Psoas muscle (tissue), 8 donors: Measurements from ENCODE around the gene GHITM. TPM values are rescaled to one million over a fixed set of nuclear protein-coding genes. Genes with fewer than 3 reads are reported as not detected.
"Not testable (repeated sequence)": the region's sequence is repeated elsewhere in the genome, so short reads cannot be mapped to it uniquely, and the experiment has no call there.

ENCODE experiments used
- ATAC-seq, 4 donors: fragments of 200-7000 bp; cut with Tn5 transposase; one replicate each; pipeline ENCODE4 v1.9.1; 2020; ENCODE audit warnings: moderate library complexity in 3 of 4, mild to moderate bottlenecking in 2 of 4
- DNase-seq, 2 donors: peaks; one replicate each; pipeline ENCODE4 v3.0.0-alpha.2; 2020
- H3K27ac ChIP-seq: fragments of 200-600 bp; one replicate; pipeline ENCODE4 v1.8.0; 2022
- H3K27me3 ChIP-seq, 3 donors: fragments of 200-600 bp in 1 of 3; one replicate each; pipeline versions ENCODE4 v1.6.1 to v1.8.0; 2013 to 2022; ENCODE audit warnings: low read length in 2 of 3, mild to moderate bottlenecking in 2 of 3, moderate library complexity in 1 of 3; ENCODE audit not compliant: insufficient read depth in 3 of 3
- H3K36me3 ChIP-seq, 2 donors: fragments of 200-600 bp in 1 of 2; one replicate each; pipeline versions ENCODE4 v1.6.1 to v1.8.0; 2013 to 2022; ENCODE audit warnings: low read depth in 1 of 2, mild to moderate bottlenecking in 1 of 2, moderate library complexity in 1 of 2; ENCODE audit not compliant: insufficient read depth in 1 of 2
- H3K4me1 ChIP-seq: fragments of 200-600 bp; one replicate; pipeline ENCODE4 v1.8.0; 2022
- H3K4me3 ChIP-seq: fragments of 200-600 bp; one replicate; pipeline ENCODE4 v1.8.0; 2022; ENCODE audit warnings: mild to moderate bottlenecking
- H3K9me3 ChIP-seq: fragments of 200-600 bp; one replicate; pipeline ENCODE4 v1.8.0; 2022
- WGBS, 3 donors: extraction: QIAGEN DNeasy Blood & Tissue Kit; methylation state at CpG; one replicate each; pipeline versions ENCODE4 v1.1.6 to v1.1.7; 2013; 5-methylcytosine and 5-hydroxymethylcytosine counted together
- intact Hi-C, 2 donors: fragments of 100-400 bp; cut with DNase I; formaldehyde crosslinking; loops; one replicate each; pipeline versions ENCODE4 v1.11.0 to v1.14.2; 2022
- polyA plus RNA-seq, 3 donors: library from polyadenylated mRNA; stranded (reverse); fragments of 200-250 nt; gene quantifications; one replicate each; pipeline ENCODE4 v1.2.3, GENCODE V29; 2013
- total RNA-seq, 4 donors: library from RNA; stranded (reverse); fragmentation: NEBNext Ultra II Directional in 2 of 4; extraction: Animal tissue kit (Norgen Biotek cat#: 25700) in 2 of 4; gene quantifications; one replicate each; pipeline versions ENCODE4 v1.2.1 to v1.2.4, GENCODE V29; 2021 to 2023
- TF ChIP-seq, protein P1 (sequence below): fragments of 200-600 bp; IDR thresholded peaks from one replicate; pipeline ENCODE4 v1.8.0; 2022; ENCODE audit warnings: antibody characterized with exemption
- donor health status: healthy with polysubstance abuse.
- donor health status: DM: no; HTN: no; CAD: no; lungs with moderate emphysema.
- donor health status: Bipolar disorder and iron deficiency.
- donor health status: healthy.
- donor health status: DM: yes; HTN: yes; CAD: no.
- donor health status: DM: no; HTN: no; CAD: no.
- donor health status: DM: no; HTN: no; CAD: no.
- donor health status: DM: yes; HTN: yes; CAD: no.

Gene GHITM
- total and polyA plus RNA-seq, 7 donors: 230 to 633 (median 265) TPM

DNA sequence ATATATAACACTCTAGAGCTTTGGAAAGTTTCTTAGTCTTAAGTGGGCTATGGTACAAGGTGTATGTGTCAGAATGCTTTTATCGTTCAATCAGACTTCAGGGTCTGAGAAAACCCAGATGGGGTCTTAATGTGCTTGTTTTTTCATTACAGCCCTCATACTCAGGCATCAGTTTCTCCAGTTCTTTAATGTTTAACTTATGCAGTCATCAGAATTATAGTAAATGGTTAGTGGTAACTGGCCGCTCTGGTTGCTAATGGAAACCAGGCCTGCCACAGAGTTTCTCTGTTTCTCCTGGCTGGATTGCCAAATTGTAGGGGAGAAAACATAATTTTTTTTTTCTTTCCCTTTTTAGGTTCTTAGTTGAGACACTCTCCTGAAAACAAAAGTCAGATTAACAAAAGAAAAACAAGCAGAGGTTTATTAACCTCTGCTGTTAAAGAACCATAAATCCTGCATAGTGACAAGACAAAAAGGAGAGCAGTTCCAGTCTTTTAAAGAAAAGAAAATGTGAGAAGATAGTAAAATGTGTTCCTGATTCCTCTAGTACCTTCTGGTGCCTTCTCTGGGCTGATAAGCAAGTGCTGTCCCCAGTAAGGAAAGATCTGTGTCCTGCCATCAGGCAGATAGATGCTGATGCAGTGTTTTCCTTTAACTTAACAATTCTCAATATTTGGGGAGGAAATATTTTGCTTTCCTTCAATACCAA is 21.5 kb upstream of the GHITM start:
- no peaks in the 10 kb centered on the region for H3K4me1 ChIP-seq
- H3K27ac ChIP-seq: no peak overlapping the region
- intact Hi-C loops: no loop called here
- H3K27me3 ChIP-seq: peaks cover 0 to 5% (median 0%) of the 10 kb centered on the region in 3 donors
- no peak for ATAC-seq
- no peak overlapping the region for H3K4me3 ChIP-seq
- no peak for DNase-seq
- 73 to 86% (median 77%) methylated on average over 2 of the region's 2 CpGs for WGBS, 3 donors
- H3K36me3 ChIP-seq: no peaks in the 10 kb centered on the region
- TF ChIP-seq, protein P1, sequence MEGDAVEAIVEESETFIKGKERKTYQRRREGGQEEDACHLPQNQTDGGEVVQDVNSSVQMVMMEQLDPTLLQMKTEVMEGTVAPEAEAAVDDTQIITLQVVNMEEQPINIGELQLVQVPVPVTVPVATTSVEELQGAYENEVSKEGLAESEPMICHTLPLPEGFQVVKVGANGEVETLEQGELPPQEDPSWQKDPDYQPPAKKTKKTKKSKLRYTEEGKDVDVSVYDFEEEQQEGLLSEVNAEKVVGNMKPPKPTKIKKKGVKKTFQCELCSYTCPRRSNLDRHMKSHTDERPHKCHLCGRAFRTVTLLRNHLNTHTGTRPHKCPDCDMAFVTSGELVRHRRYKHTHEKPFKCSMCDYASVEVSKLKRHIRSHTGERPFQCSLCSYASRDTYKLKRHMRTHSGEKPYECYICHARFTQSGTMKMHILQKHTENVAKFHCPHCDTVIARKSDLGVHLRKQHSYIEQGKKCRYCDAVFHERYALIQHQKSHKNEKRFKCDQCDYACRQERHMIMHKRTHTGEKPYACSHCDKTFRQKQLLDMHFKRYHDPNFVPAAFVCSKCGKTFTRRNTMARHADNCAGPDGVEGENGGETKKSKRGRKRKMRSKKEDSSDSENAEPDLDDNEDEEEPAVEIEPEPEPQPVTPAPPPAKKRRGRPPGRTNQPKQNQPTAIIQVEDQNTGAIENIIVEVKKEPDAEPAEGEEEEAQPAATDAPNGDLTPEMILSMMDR: no peak
- no peaks in the 10 kb centered on the region for H3K9me3 ChIP-seq

DNA sequence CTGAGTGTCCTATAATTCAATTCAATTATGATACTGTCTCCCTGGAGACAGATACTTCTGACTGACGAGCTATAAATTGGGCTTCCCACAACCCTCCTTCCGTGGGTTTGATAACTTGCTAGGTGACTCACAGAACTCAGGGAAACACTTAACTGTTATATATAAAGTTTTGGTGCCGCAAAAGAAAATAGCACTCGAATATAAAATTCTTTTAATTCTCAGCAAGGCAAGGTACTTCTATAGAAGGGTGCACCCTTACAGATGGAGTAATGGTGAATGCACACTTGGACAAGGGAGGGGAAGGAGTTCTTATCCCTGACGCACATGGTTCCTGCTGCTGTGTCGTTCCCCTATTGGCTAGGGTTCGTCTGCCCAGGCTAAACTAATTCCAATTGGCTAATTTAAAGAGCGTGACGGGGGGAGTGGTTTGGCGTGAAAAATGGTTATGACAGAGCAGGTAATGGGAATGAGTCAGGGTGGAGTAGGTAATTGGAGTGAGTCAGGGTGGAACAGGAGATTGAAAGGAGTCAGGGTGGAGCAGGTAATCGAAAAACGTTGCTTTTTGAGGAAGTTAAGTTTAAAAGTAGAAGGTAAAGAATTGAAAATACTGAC is 20.8 kb upstream of the GHITM start:
- intact Hi-C loops: no loop called here
- Histone ChIP-seq H3K9me3 (no peaks in the 10 kb centered on the region), H3K36me3 (no peaks in the 10 kb centered on the region), H3K4me1 (no peaks in the 10 kb centered on the region), H3K27me3 (peaks cover 0 to 5% (median 0%) of the 10 kb centered on the region in 3 donors), H3K4me3 (no peak overlapping the region), H3K27ac (no peak overlapping the region)
- 73 to 77% (median 75%) methylated on average over 12 of the region's 12 CpGs for WGBS, 3 donors
- TF ChIP-seq, protein P1: no peak
- no peak for ATAC-seq
- DNase-seq: no peak

DNA sequence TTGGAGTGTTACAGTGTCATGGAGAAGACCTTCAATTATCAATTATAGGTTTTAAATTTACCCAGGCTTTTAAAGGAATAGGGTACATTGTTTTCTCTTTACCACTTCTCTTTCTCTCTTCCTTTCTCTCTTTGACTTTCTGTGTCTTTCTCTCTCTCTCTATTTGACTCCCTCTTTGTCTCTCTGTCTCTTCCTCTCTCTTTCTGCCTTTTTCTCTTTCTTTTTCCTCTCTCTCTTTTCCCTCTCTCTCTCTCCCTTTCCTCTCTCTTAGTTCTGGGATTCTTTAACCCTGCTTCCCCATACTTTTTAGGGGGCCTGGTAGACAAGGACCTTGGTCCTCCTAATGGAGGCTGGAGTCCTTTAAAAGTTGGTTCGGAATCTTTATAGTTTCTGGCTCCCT is 15.9 kb upstream of the GHITM start:
- DNase-seq (no peak), ATAC-seq (no peak)
- TF ChIP-seq, protein P1: no peak
- H3K27me3 ChIP-seq: peaks cover 0 to 4% (median 4%) of the 10 kb centered on the region in 3 donors
- H3K36me3 ChIP-seq: no peaks in the 10 kb centered on the region
- peaks cover 7% of the 10 kb centered on the region for H3K9me3 ChIP-seq
- 78 to 95% (median 91%) methylated on average over 1 of the region's 1 CpG for WGBS, 3 donors
- H3K27ac ChIP-seq: no peak overlapping the region
- intact Hi-C loops: no loop called here
- no peaks in the 10 kb centered on the region for H3K4me1 ChIP-seq
- no peak overlapping the region for H3K4me3 ChIP-seq

DNA sequence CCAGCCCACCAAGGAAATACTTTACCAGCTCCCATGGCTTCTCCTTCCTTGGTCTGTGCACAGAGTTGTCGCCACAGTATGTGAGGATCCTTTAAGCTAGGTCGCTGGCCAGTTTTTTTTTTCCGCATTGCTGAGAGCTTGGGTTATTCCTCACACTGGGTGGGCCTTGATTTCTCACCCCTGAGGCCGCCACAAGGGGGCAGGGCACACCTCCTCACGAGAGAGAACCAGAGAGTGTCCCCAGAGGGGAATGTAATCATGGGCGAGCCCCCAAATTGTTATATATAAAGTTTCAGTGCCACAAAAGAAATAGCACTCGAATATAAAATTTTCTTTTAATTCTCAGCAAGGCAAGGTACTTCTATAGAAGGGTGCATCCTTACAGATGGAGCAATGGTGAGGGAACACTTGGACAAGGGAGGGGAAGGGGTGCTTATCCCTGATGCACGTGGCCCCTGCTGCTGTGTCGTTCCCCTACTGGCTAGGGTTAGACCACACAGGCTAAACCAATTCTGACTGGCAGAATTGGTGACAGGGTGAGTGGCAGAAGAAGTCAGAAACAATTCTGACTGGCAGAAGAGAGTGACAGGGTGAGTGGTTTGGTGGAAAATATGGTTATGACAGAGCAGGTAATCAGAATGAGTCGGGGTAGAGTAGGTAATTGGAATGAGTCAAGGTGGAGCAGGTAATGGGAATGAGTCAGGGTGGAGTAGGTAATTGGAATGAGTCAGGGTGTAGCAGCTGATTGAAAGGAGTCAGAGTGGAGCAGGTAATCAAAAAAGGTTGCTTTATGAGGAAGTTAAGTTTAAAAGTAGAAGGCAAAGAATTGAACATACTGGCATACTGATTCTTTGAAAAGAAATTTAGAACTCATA is 13.2 kb upstream of the GHITM start:
- DNase-seq, H3K27me3 ChIP-seq, H3K9me3 ChIP-seq, H3K27ac ChIP-seq, ATAC-seq, H3K36me3 ChIP-seq, H3K4me3 ChIP-seq, intact Hi-C loops, H3K4me1 ChIP-seq: not testable (repeated sequence)
- WGBS, 3 donors: 77 to 79% (median 77%) methylated on average over 10 of the region's 10 CpGs

DNA sequence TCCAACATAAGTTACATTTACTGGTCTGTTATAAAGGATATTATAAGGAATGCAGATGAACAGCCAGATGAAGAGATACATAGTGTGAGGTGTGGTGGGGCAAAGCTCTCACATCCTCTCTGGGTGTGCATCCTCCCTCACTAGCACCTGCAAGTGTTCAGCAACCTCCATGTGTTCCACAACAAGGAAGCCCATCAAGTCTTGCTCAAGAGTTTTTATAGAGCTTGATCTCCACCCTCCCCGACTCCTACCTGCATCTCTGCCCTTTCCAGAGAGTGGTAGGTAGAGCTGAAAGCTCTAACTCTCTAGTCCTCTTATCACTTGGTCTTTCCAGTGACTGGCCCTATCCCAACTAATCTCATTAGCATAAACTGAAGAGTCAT is 12.5 kb upstream of the GHITM start:
- Histone ChIP-seq H3K4me3 (no peak overlapping the region), H3K9me3 (peaks cover 7% of the 10 kb centered on the region), H3K4me1 (no peaks in the 10 kb centered on the region), H3K27ac (no peak overlapping the region), H3K36me3 (no peaks in the 10 kb centered on the region), H3K27me3 (peaks cover 0 to 8% (median 2%) of the 10 kb centered on the region in 3 donors)
- WGBS, 3 donors: 75 to 93% (median 78%) methylated on average over 1 of the region's 1 CpG
- intact Hi-C loops: no loop called here
- ATAC-seq: no peak
- TF ChIP-seq, protein P1: no peak
- DNase-seq: no peak
